Measurements from ENCODE around the gene HIPK1. TPM values are rescaled to one million over a fixed set of nuclear protein-coding genes. Genes with fewer than 3 reads are reported as not detected.
A peak's percentile ranks its signal among the peaks of the same experiment; 100 is the strongest.

The HIPK1 gene
- total RNA-seq, 4 donors from 2014 or later = 48.3 to 63.9 (median 53.1) TPM

- no peak for DNase-seq
- peak overlapping the region; percentile 81 to 89 (median 84) for H3K27ac ChIP-seq
- H3K27me3 ChIP-seq = no peaks in the 10 kb centered on the region
- TF ChIP-seq POLR2AphosphoS5 (IDR thresholded peaks at IDR 0.05) = no peak
- no peak for TF ChIP-seq POLR2A (IDR thresholded peaks at IDR 0.05)
- no peak for TF ChIP-seq CTCF (IDR thresholded peaks at IDR 0.05)
- no peak for TF ChIP-seq EP300 (IDR thresholded peaks at IDR 0.05; ENCODE audit: low read depth)
- WGBS, 2 donors (ENCODE audit: low coverage in 1 of 2) = 40 to 56% methylated on average over 1 to 5 of the region's 5 CpGs
- in situ Hi-C loops (cut with MboI; ENCODE audit: low pct_ligation_motif_present in 1 of 4, low pct_unique_long_range_greater_than_20kb in 1 of 4, low sequenced_read_pairs in 3 of 4) = loop anchor here in 1 of 4 donors (10.0 kb wide), 1 partner anchor 292 kb away; no protein-coding TSS in a partner anchor
- H3K9me3 ChIP-seq = no peaks in the 10 kb centered on the region
- peak overlapping the region in 3 of 4 donors; percentile 5 to 26 (median 10) for H3K4me3 ChIP-seq
- H3K36me3 ChIP-seq = no peaks in the 10 kb centered on the region
- intact Hi-C loops (cut with DNase I; ENCODE audit: low total_unique reads) = loop anchor here (5.0 kb wide), 1 partner anchor 299 kb away; no protein-coding TSS in a partner anchor
- H3K4me1 ChIP-seq = peaks cover 18 to 58% (median 27%) of the 10 kb centered on the region in 4 donors
Observed at GRCh38 chr1:113982949-113983348, 53.8 kb downstream of the HIPK1 start.

- no peaks in the 10 kb centered on the region for H3K9me3 ChIP-seq
- peaks cover 18 to 54% (median 26%) of the 10 kb centered on the region in 4 donors for H3K4me1 ChIP-seq
- no peaks in the 10 kb centered on the region for H3K36me3 ChIP-seq
- intact Hi-C loops (cut with DNase I; ENCODE audit: low total_unique reads) (loop anchor here (5.0 kb wide), 1 partner anchor 299 kb away; no protein-coding TSS in a partner anchor), in situ Hi-C loops (cut with MboI; ENCODE audit: low pct_ligation_motif_present in 1 of 4, low pct_unique_long_range_greater_than_20kb in 1 of 4, low sequenced_read_pairs in 3 of 4) (loop anchor here in 1 of 4 donors (10.0 kb wide), 1 partner anchor 291 kb away; no protein-coding TSS in a partner anchor)
- no peaks in the 10 kb centered on the region for H3K27me3 ChIP-seq
- WGBS, 2 donors (ENCODE audit: low coverage in 1 of 2) = 43% methylated on average over 8 of the region's 8 CpGs; no CpG with 5 or more reads in 1 of the 2 donors
- H3K4me3 ChIP-seq = peak overlapping the region in 2 of 4 donors; percentile 5 to 26
- TF ChIP-seq CTCF (IDR thresholded peaks at IDR 0.05) = no peak
- no peak for TF ChIP-seq POLR2AphosphoS5 (IDR thresholded peaks at IDR 0.05)
- TF ChIP-seq EP300 (IDR thresholded peaks at IDR 0.05; ENCODE audit: low read depth) = no peak
- no peak for TF ChIP-seq POLR2A (IDR thresholded peaks at IDR 0.05)
- H3K27ac ChIP-seq = peak overlapping the region; percentile 81 to 89 (median 84)
- no peak for DNase-seq
Observed at GRCh38 chr1:113983391-113983790, 54.3 kb downstream of the HIPK1 start.

GRCh38 chr1:113983826-113984225 lies 54.7 kb downstream of the HIPK1 start:
- Histone ChIP-seq H3K4me1 (peaks cover 18 to 50% (median 23%) of the 10 kb centered on the region in 4 donors), H3K27me3 (no peaks in the 10 kb centered on the region), H3K27ac (peak overlapping the region; percentile 81 to 89 (median 84)), H3K4me3 (no peak overlapping the region), H3K9me3 (no peaks in the 10 kb centered on the region), H3K36me3 (no peaks in the 10 kb centered on the region)
- in situ Hi-C loops (cut with MboI; ENCODE audit: low pct_ligation_motif_present in 1 of 4, low pct_unique_long_range_greater_than_20kb in 1 of 4, low sequenced_read_pairs in 3 of 4) (loop anchor here in 1 of 4 donors (10.0 kb wide), 1 partner anchor 291 kb away; no protein-coding TSS in a partner anchor), intact Hi-C loops (cut with DNase I; ENCODE audit: low total_unique reads) (loop anchor here (5.0 kb wide), 1 partner anchor 298 kb away; no protein-coding TSS in a partner anchor)
- 79 to 84% methylated on average over 5 to 7 of the region's 7 CpGs for WGBS, 2 donors (ENCODE audit: low coverage in 1 of 2)
- DNase-seq = no peak
- TF ChIP-seq POLR2A (IDR thresholded peaks at IDR 0.05) (no peak), POLR2AphosphoS5 (IDR thresholded peaks at IDR 0.05) (no peak), CTCF (IDR thresholded peaks at IDR 0.05) (no peak), EP300 (IDR thresholded peaks at IDR 0.05; ENCODE audit: low read depth) (no peak)

- 57% methylated on average over 4 of the region's 4 CpGs; no CpG with 5 or more reads in 1 of the 2 donors for WGBS, 2 donors (ENCODE audit: low coverage in 1 of 2)
- no peak for DNase-seq
- no peaks in the 10 kb centered on the region for H3K9me3 ChIP-seq
- H3K27me3 ChIP-seq = no peaks in the 10 kb centered on the region
- H3K4me1 ChIP-seq = peaks cover 15 to 45% (median 23%) of the 10 kb centered on the region in 4 donors
- intact Hi-C loops (cut with DNase I; ENCODE audit: low total_unique reads) (loop anchor here (5.0 kb wide), 1 partner anchor 298 kb away; no protein-coding TSS in a partner anchor), in situ Hi-C loops (cut with MboI; ENCODE audit: low pct_ligation_motif_present in 1 of 4, low pct_unique_long_range_greater_than_20kb in 1 of 4, low sequenced_read_pairs in 3 of 4) (loop anchor here in 1 of 4 donors (10.0 kb wide), 1 partner anchor 290 kb away; no protein-coding TSS in a partner anchor)
- H3K36me3 ChIP-seq = no peaks in the 10 kb centered on the region
- H3K4me3 ChIP-seq = no peak overlapping the region
- TF ChIP-seq CTCF (IDR thresholded peaks at IDR 0.05) (no peak), POLR2A (IDR thresholded peaks at IDR 0.05) (no peak), EP300 (IDR thresholded peaks at IDR 0.05; ENCODE audit: low read depth) (no peak), POLR2AphosphoS5 (IDR thresholded peaks at IDR 0.05) (no peak)
- peak overlapping the region in 1 of 4 donors; percentile 21 for H3K27ac ChIP-seq
Observed at GRCh38 chr1:113984710-113985109, 55.6 kb downstream of the HIPK1 start.

Measured in transverse colon (tissue), 4 donors.